A549 treated with AZD9567 at 1 μM for 4 hours (cell line): ENCODE results near the gene INSL6. TPM values are rescaled to one million over a fixed set of nuclear protein-coding genes. Genes with fewer than 3 reads are reported as not detected.

Source experiments
- total RNA-seq: library from RNA; stranded (reverse); fragments of 200-300 nt; extraction: Qiagen RNA extraction; gene quantifications from 5 replicates; pipeline ENCODE4 v1.2.3, GENCODE V29; 2022; ENCODE audit not compliant: insufficient read depth

The INSL6 gene, protein sequence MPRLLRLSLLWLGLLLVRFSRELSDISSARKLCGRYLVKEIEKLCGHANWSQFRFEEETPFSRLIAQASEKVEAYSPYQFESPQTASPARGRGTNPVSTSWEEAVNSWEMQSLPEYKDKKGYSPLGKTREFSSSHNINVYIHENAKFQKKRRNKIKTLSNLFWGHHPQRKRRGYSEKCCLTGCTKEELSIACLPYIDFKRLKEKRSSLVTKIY
- total RNA-seq, result not detected in 5 replicates

GRCh38 chr9:5185220-5185840, at the start of gene INSL6:
Gene INSL6, minus strand, starts transcription at chr9:5185639. Its CDS starts 37 bp downstream, at chr9:5185602.

DNA sequence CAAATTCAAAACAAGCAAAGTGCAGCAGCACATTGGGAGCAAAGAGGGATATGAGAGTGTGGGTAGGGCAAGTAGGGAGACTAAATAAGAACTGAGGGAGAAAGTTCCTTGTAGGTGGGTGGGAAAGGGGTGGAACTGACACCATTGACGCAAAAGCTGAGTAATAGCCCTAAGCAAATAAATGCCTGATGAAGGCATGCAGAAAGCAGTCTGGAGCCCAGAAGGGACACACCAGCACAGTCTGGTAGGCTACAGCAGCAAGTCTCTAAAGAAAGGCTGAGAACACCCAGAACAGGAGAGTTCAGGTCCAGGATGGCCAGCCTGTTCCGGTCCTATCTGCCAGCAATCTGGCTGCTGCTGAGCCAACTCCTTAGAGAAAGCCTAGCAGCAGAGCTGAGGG, 45.8 kb upstream of the INSL6 start, which contains the start of gene INSL4:
Gene INSL4, plus strand, starts transcription at position 208 of the 400 bp plus-strand sequence. Its CDS starts 105 bp downstream, at position 313.

Other genes starting within 250 kb of the INSL6 start
- 1.3 to 4.1 TPM (median 3.3 TPM) in 5 replicates for gene JAK2, start 200.4 kb downstream of the INSL6 start, total RNA-seq
- 14.5 to 17.4 TPM (median 15.5 TPM) in 5 replicates for gene INSL4, start 45.8 kb upstream of the INSL6 start, total RNA-seq
- gene RLN2, start 119.1 kb upstream of the INSL6 start, total RNA-seq, result 0.11 to 3.4 TPM (median 0.18 TPM) in 5 replicates
- gene RLN1, start 154.2 kb upstream of the INSL6 start, total RNA-seq, result 0.11 TPM in 1 of 5 replicates, not detected in the others